NCI-H82 treated with DMSO at 0.1 percent for 48 hours (cell line): ENCODE results near the gene ABTB1.

Source experiments
- DNase-seq: peaks from one replicate; lab custom pipeline; 2025; ENCODE audit not compliant: unreplicated experiment; lab: John Stamatoyannopoulos, UW

The ABTB1 gene

GRCh38 chr3:127718245-127718915 lies 45.6 kb downstream of the ABTB1 start:
- no peak for DNase-seq

- no peak for DNase-seq
Observed at GRCh38 chr3:127718916-127719290, 46.2 kb downstream of the ABTB1 start.

GRCh38 chr3:127719369-127719768 lies 46.6 kb downstream of the ABTB1 start:
- DNase-seq, result no peak

GRCh38 chr3:127720161-127720823 lies 47.5 kb downstream of the ABTB1 start:
- DNase-seq, result no peak

- DNase-seq, result no peak
Observed at GRCh38 chr3:127720985-127721935, 48.5 kb downstream of the ABTB1 start.

GRCh38 chr3:127722091-127722784 lies 49.5 kb downstream of the ABTB1 start:
- DNase-seq, result no peak

- no peak for DNase-seq
Observed at GRCh38 chr3:127723011-127723567, 50.3 kb downstream of the ABTB1 start.

- no peak for DNase-seq
Observed at GRCh38 chr3:127726894-127727293, 54.1 kb downstream of the ABTB1 start.

GRCh38 chr3:127728417-127729015 lies 55.8 kb downstream of the ABTB1 start:
- no peak for DNase-seq

- DNase-seq, result no peak
Observed at GRCh38 chr3:127729556-127730056, 56.9 kb downstream of the ABTB1 start.

- no peak for DNase-seq
Observed at GRCh38 chr3:127730171-127730570, 57.4 kb downstream of the ABTB1 start.
